Left kidney (tissue), 8 donors: ENCODE data around the gene PSMC1. TPM values are rescaled to one million over a fixed set of nuclear protein-coding genes. Genes with fewer than 3 reads are reported as not detected.
A peak's percentile ranks its signal among the peaks of the same experiment; 100 is the strongest.
"Not testable (repeated sequence)": the region's sequence is repeated elsewhere in the genome, so short reads cannot be mapped to it uniquely, and the experiment has no call there.

Experiments
- DNase-seq: peaks from one replicate; pipeline ENCODE4 v3.0.0-alpha.2; 2013
- long read RNA-seq, 8 donors: transcript quantifications; one replicate each; lab custom pipeline, GENCODE V29; 2026
- polyA plus RNA-seq: library from polyadenylated mRNA; unstranded; fragments of 120-200 nt; gene quantifications from one replicate; pipeline ENCODE4 v1.2.1, GENCODE V29; 2013; ENCODE audit not compliant: insufficient read length

The PSMC1 gene
- polyA plus RNA-seq: 150 TPM
- long read RNA-seq, donor 1, full-length matches to known transcripts: 23 of 47 reads
- long read RNA-seq, donor 1, partial matches to known transcripts: 24 of 47 reads
- long read RNA-seq, donor 1, other reads (novel, unspliced or antisense): 0 of 47 reads
- long read RNA-seq, donor 2, full-length matches to known transcripts: 31 of 54 reads
- long read RNA-seq, donor 2, partial matches to known transcripts: 23 of 54 reads
- long read RNA-seq, donor 2, other reads (novel, unspliced or antisense): 0 of 54 reads
- long read RNA-seq, donor 3, full-length matches to known transcripts: 28 of 67 reads
- long read RNA-seq, donor 3, partial matches to known transcripts: 34 of 67 reads
- long read RNA-seq, donor 3, other reads (novel, unspliced or antisense): 5 of 67 reads
- long read RNA-seq, donor 4, full-length matches to known transcripts: 4 of 4 reads
- long read RNA-seq, donor 4, partial matches to known transcripts: 0 of 4 reads
- long read RNA-seq, donor 4, other reads (novel, unspliced or antisense): 0 of 4 reads
- long read RNA-seq, donor 5, full-length matches to known transcripts: 62 of 96 reads
- long read RNA-seq, donor 5, partial matches to known transcripts: 34 of 96 reads
- long read RNA-seq, donor 5, other reads (novel, unspliced or antisense): 0 of 96 reads
- long read RNA-seq, donor 6, full-length matches to known transcripts: 40 of 62 reads
- long read RNA-seq, donor 6, partial matches to known transcripts: 22 of 62 reads
- long read RNA-seq, donor 6, other reads (novel, unspliced or antisense): 0 of 62 reads
- long read RNA-seq, donor 7, full-length matches to known transcripts: 49 of 98 reads
- long read RNA-seq, donor 7, partial matches to known transcripts: 44 of 98 reads
- long read RNA-seq, donor 7, other reads (novel, unspliced or antisense): 5 of 98 reads
- long read RNA-seq, donor 8, full-length matches to known transcripts: 22 of 35 reads
- long read RNA-seq, donor 8, partial matches to known transcripts: 13 of 35 reads
- long read RNA-seq, donor 8, other reads (novel, unspliced or antisense): 0 of 35 reads

DNA sequence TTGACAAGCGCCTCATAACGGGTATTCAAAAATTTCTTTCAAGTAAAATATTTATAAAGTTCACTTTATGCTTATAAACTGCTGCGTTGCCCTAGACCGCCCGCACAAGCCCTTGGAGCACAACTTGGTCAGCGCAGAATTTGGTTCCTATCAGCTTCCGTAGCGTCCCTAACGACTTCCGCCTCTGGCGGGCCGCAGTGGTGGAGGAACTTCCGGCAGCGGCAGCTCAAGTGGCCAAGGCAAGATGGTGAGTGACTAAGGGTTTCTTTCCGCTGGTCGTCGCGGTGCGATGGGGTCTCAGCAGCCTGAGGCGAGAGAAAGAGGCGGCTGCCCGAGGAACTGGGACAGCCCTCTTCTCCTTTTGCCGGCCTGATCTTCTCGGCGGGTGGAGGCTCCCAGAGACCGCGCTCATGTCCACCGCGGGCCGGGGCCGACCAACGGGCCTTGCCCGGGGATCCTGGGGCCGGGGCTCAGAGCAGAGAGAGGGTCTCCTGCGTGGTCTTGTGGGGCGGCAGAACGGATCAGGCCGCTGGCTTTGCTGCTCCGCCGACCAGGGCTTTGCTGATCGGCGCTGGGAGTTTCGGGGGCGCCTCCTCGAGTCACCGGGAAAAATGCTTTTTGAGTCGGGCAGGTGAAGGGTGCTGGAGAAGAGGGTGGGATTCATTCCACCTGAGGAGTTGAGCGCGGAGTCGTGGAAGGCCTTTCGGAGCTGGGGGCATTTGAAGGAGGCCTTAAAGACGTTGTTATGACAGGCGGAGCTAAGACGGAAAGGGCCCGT, at the start of gene PSMC1:
PSMC1 (plus strand) TSS at position 200 of the 778 bp plus-strand sequence; CDS start at position 245, 45 bp downstream.
- DNase-seq: peak; percentile 93

DNA sequence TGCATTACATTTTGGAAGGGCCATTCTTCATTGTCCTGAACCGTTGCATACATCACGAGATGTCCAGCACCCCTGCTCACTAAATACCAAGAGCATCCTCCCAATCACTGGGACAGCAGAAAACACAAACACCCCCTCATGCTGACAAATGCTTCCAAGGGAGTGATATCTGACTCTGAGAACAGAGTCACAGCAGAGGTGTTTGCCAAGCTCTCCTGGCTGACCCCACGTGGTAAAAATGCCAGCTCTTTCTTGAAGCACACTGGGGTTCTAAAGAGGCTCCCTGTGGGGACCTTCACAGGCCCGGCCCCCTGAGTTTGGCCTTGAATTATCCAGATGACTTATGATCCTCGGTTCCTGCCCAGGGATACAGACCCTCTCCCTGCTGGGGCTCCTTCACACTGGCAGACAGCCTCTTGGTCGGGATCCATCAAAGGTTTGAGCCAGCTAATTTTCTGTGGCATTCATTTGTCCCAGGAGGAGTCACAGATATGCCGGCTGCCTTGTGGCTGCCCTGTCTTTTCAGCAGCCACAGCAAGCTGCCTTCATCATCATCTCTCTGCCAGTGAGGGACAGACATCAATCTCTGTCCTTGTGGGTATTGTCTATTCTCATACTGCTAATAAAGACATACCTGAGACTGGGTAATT, 43.1 kb upstream of the PSMC1 start:
- no peak for DNase-seq

DNA sequence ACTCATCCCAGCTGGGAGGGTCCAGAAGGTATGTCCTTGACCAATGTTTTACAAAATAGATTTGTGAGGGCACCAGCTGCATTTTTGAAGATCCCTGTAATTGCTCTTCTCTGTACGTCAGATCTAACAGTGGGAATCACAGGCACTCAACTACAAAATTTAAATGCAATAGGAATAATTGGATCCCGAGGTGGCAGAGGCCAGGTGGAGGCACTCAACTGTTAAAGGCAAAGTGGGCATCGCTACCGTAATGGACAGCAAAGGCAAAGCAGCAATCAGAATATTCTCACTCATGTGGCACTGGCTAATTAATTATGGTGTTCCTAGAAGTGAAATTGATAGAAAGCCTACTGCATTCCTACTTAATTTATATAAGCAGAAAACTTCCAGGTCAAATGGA, 27.9 kb upstream of the PSMC1 start:
- no peak for DNase-seq

DNA sequence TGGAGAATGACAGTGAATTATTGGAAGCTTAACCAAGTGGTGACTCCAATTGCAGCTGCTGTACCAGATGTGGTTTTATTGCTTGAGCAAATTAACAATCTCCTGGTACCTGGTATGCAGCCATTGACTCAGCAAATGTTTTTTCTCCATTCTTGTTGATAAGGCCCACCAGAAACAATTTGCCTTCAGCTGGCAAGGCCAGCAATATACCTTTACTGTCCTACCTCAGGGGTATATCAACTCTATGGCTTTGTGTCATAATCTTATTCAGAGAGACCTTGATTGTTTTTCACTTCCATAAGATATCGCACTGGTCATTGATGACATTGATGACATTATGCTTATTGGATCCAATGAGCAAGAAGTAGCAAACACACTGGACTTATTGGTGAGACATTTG, 26.4 kb upstream of the PSMC1 start:
- not testable (repeated sequence) for DNase-seq

DNA sequence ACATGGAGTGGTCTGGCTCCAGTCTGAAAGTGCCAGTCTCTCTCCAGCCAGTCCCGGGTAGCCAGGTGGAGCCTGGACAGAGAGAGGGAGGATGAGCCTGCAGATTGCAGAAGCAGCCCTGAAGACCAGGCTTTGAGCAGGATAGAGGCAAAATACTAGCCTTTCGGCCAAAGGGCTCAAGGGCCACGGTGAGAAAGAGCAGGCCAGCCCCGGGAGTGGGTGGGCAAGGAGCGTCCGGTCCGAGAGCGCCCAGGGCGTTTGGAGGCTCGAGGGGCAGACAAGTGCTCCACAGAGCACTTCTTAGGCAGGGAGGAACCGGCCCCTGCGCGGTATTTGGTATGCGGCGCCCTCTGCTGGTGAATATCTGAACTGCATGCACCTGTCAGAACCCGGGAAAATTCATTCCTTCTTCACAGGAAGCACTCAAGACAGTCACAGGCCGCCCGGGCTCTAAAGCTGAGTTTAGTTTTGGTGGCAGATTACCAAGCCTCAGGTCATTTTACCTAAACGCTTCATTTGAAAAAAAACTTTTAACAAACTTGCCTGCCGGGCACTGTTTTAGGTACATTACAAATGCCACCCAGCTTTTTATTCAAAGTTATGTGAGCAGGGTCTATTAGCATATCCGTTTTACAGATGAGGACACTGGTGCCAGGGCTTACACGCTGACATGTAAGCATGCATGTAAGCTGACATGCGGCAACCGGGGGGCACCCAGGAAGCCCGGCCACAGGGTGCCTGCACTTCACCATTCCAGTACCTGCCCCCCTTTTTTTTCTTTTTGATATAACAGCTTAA, 21.0 kb upstream of the PSMC1 start:
- DNase-seq: peak; percentile 32

DNA sequence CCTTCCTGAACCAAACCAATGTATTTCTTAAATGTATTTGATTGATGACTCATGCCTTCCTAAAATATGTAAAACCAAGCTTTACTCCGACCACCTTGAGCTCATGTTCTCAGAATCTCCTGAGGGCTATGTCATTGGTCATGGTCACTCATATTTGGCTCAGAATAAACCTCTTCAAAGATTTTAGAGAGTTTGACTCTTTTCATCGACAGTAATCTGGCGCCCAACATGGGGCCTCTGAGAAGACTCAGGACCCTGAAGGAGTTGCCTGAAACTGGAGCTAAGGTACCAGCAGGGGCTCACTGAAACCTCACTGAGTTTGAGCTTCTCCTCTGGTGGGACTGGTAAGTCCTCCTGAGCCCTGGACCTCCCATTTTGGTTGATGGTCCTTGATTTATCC, 17.2 kb upstream of the PSMC1 start:
- peak; percentile 1 for DNase-seq

DNA sequence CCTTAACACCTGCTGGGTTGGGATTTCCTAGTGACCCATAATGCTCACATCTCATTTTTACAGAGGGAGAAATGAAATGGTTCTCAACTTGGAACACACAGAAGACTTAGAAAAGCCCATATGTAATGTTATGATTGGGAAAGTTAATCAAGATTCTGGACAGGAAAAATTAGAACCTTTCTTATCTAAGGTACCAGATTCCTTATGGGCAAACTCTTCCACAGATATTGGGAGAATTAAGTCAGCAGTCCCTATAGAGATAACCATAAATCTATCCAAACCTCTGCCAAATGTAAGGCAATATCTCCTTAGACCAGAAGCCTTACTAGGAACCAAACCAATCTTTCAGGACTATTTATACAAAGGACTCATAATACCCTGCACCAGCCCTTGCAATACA, 13.9 kb upstream of the PSMC1 start:
- DNase-seq: no peak

DNA sequence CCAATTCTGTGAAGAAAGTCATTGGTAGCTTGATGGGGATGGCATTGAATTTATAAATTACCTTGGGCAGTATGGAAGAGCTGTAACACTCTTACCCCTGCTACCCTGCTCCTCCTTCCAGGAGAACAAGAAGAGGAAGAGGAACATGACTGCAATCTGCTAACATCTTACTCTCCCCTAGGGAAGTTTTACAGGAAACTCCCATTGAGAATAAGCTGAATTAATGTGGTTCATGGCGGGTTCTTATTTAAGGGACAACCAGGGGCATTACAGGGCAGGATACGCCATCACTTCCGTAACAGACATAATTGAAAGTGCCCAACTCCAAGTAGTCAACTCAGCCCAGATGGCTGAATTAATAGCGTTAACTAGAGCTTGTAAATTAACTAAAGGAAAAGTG, 9.4 kb upstream of the PSMC1 start:
- no peak for DNase-seq

DNA sequence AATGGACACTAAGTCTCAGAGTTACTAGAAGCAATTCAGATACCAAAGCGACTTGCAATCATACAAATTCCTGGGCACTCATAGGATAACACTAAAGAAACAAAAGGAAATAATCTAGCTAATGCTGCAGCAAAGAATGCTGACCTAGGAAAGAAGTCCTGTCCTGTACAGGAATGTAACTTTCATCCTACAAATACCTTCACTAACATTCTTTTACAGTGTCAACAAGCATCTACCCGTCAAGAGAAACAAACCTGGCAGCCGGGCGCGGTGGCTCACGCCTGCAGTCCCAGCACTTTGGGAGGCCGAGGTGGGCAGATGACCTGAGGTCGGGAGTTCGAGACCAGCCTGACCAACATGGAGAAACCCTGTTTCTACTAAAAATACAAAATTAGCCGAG, 8.9 kb upstream of the PSMC1 start:
- DNase-seq: not testable (repeated sequence)

DNA sequence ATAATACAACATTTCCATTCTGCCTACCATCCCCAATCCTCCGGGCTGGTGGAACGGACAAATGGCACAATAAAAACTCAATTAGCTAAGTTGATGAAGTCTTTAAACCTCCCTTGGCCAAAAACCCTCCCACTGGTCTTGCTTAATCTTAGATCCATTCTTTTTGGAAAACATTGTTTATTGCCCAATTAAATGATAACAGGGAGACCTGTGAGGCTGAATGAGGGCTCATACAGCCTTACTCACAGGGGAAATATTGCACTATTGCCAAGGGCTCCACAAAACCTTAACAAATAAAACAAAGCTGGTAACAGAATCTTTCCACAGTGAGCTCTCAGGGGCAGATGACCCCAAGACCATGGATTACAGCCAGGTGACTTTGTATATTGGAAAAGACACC, 7.8 kb upstream of the PSMC1 start:
- DNase-seq: no peak

DNA sequence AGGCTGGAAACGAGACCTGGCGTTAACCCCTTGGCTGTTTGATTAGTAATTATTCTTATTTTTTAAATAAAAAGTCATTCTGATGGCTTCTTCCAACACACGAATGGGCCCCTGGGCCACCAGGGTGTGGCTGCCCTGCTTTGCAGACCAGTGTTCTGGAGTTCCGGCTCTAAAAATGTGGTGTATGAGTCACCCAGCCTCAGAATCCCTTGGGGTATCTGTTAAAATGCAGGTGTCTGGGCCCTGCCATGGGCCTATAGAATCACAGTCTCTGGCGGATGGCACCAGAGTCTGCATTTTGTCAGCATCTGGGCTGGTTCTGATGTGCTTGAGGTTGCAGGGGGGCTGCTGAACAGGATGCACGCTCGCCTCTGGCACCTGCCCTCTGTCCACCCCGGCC, 2.5 kb upstream of the PSMC1 start:
- DNase-seq: no peak

DNA sequence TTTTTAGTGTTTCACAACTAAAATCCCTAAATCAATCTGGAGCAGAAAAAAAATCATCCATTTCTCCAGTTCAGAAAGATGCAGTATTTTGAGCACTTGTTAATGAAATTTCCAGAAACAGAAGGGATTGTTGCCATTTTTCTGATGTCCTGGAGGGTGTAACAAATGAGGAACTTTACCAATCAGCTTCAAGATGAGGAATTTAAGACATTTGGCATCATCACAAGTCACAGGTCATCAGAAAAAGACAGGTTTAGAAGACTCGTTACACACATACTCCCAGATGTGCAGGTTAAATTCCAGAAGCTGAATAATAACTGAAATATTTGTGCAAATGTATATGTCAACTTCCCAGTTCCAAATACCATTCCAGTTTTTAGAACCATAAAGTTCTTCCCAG, 482 bp upstream of the PSMC1 start:
- no peak for DNase-seq

DNA sequence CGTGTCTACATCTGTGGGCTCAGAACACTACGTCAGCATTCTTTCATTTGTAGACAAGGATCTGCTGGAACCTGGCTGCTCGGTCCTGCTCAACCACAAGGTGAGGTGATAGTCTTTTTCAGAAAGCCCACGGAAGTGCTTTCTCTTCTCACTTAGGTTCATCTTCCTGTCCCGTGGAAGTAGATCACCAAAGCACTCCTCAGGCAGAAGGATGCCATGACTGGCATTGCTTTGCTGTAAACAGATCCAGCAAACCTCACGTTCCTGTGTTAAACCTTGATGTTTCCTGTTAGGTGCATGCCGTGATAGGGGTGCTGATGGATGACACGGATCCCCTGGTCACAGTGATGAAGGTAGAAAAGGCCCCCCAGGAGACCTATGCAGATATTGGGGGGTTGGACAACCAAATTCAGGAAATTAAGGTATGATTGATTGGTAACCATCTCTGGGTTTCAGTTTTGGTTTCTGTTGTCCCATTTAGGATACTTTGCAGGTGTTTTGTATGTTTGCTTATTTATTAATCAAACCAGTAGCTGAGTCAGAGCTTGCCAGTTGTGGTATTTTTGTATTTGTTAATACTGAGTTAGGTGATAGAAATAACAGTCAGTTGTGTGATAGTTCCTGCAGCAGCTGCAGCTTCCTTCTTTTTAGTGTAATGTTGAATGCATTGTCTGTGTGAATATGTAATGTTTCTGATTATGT, 7.5 kb downstream of the PSMC1 start:
- no peak for DNase-seq

DNA sequence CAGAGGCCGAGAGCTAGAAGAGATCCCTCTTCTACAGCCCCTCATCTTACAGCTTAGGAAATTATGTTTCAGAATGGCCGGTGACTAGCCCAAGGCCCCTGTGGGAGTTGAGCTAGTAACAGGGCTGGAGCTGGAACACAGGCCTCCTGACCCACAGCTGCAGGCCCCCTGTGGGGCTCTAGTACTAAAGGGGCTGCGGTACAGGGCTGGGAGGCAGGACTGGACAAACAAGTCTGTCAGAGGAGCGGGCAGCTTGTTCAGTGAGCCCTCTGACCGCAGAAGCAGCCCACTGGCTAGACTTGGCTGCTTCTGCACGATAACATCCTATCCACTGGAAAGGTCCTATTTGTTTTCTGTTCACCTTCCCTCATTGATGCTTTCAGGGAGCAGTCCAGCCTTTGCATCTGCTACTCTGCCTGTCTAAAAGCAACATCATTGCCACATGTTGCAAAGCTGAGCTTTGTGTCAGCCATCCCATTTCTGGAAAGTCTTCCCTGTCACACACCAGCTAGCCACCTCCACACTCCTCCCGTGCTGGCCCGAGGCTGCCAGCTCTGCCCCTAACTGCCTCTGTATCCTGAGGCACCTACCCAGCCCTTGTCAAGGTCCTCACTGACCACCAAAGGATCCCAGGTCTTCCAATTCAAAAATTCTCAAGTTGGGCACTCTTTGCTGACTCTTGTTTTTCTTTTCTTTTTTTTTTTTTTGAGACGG, 10.2 kb downstream of the PSMC1 start:
- DNase-seq: no peak

DNA sequence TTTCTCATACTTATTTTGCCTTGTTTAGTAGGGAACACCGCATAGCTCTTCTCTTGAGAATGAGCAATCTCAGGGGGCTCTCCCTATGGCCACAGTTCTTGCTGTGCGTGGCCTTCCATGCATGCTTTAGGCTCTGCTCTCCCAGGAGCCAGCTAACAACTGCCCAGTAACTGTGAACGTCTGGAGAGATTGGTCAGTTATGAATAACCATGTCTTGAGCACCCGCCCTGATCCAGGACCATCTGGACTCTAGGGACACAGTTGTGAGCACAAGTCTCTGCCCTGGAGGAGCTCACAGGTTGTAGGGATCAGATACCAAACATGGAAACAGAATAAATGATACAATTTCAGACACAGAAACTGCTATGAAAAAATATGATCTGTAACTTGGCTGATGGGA, 12.1 kb downstream of the PSMC1 start:
- DNase-seq: no peak

DNA sequence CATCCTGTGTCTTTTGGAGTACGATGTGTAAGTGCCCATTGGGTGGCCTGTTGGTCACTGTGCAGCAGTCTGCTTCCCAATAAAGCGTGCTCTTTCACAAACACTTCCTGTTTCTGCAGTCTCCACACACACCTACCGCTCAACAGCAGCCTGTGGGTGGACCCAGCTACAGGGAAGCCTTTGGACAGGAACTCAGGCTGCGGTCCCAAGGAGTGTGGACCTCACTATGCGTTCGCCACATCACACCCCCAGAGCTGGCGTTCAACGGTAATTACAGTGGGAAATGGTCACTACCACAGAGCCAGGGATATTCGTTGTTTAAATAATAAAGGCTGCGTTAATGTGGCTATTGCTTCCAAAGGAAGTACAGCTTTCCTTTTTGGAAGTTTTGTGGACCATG, 16.2 kb downstream of the PSMC1 start:
- DNase-seq: no peak

DNA sequence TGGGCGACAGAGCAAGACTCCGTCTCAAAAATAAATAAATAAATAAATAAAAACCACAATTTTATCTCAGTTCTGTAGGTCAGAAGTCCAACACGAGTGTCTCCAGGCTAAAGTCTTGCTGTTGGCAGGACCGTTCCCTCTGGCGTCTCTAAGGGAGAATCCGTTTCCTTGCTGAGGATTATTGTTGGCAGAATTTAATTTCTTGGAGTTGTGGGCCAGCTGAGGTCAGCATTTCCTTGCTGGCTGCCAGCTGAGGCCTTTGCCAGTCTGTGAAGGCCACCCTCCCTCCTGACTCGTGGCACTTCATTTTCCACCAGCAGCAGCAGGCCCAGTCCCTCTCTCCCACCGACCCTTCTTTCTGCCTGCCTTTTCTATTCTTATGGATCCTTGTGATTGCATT, 17.2 kb downstream of the PSMC1 start:
- no peak for DNase-seq

DNA sequence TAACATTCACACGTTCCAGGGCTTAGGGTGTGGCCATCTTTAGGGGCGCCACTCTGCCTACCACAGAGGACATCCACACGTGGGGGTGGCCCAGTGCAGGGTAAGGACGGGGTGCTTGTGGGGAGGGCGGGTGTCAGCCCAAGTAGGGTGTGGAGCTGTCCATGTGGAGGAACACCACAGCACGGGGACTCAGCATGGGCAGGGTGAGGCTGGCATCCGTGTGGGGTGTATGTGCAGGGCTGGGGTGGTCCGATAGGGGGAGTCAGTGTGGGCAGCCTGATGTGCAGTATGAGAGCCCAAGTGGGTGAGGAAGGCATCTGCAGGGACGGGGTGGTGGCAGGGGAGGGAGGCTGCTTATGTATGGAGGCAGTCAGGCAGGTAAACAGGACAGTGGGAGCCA, 17.7 kb downstream of the PSMC1 start:
- no peak for DNase-seq

DNA sequence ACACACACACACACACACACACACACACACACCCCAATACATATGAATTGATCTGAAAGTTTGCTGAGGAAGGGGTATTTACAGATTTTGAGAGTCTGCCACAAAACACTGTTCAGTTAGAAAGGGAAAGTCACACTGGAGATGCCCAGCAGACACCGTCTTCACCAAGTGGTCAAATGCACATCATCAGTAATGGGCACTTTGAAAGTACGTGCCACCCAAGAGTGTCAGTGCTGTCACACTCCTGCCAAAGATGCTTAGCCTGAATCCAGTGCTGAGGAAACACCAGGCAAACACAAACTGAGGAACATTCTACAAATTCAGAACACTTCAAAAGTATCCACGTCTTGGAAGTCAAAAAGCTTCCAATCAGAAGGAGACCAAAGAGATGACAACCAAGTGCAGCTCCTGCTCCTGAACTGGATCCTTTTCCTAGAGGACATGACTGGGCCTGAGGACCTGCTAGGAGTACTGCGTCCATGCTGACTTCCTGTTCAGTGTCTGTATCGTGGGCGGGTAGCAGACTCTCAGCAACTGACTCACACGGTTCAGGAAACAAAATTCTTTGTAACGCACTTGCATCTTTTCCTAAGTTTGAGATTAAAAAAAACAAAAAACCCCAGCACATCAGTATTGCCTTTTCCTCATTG, 18.6 kb downstream of the PSMC1 start:
- no peak for DNase-seq
